HG02973 (cell line): Measurements from ENCODE around the gene SERPINI1.
"Not testable (repeated sequence)": the region's sequence is repeated elsewhere in the genome, so short reads cannot be mapped to it uniquely, and the experiment has no call there.

Source experiments
- ATAC-seq: cut with Tn5 transposase; IDR thresholded peaks from one replicate; pipeline ENCODE4 v1.9.1; 2021; ENCODE audit warnings: moderate library complexity; ENCODE audit not compliant: unreplicated experiment

SERPINI1 gene

DNA sequence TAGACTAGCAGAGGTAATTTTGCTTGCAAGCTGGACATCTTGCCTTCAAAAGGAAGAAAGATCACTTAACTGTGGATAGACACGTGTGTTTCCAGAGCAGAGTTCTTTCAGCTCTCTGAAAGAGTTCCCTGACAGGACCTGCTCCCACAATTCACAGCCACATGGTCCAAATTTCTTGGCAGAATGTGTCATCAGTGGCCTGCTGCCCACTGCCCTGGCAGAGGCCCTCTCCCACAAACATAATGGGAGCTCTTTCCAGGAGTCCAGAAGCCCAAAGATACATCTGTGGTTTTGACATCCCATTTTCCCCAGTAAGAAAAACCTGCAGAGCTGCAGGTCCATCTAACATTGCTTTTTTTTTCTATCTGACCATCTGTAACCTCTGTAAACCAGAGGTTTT is 48.3 kb downstream of the SERPINI1 start:
- ATAC-seq, result no peak

DNA sequence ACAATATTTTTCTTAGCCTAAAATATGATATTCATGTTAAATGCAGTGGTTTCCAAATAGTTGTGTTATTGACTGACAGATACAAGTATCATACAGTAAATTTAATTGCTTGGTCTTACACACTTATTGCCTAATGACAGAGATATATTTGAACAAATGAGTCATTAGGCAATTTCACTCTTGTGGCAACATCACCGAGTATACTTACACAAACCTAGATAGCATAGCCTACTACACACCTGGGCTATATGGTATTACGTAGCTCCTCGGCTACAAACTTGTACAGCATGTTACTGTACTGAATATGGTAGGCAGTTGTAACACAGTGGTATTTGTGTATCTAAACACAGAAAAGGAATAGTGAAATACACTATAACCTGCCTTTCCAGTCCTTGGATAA is 50.3 kb downstream of the SERPINI1 start:
- ATAC-seq, result no peak

DNA sequence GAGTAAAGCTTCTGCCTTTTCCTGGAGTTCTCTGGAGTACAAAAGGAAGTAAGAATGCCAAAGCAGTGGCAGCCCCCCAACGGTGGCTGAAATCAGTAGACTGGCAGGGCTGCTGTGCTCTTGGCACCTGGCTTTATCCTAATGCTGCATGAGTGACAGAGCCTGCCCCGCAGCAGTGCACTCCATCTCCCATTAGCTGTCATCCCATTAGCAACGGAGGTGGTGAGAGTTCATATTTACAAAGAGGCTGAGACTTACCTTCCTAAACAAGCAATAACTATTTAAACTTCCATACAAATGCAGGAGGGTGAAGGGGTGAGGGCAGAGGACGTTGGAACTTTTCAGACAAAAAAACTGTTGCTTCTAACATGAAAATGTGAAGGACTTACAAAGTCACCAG is 51.9 kb downstream of the SERPINI1 start:
- ATAC-seq, result no peak

DNA sequence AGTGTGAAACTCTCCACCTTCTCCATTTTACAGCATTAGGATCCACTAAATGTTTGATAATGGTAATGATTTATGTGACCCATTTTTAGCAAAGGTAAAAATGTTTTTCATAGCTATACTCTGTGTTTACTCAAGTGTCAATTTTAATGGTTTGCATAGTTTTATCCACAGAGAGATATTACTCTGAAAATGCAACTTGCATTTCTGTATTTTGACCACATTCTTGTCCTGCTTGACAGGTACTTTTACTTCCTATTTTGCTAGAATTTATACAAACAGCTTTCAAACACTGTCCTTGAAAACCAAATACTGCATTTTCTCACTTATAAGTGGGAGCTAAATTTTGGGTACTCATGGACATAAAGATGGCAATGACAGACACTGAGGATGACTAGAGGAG is 62.9 kb downstream of the SERPINI1 start:
- no peak for ATAC-seq

DNA sequence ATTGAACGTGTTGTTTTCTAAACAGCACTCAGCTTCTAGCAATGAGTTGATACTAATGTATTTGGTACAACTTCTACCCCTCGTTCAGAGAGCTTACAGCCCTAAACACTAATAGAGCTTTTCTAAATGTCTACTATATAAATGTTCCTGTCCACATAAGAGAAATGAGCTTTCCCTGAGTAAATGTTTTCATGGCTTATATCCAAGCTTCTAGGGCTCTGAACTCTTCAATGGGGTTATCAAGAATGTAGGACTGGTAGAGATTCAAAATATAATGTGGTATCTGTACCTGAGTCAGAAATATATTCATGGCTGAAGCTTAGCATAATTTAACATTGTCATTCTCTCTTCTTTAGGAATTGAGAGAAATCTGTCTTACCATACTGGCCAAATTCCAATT is 73.4 kb downstream of the SERPINI1 start:
- no peak for ATAC-seq

DNA sequence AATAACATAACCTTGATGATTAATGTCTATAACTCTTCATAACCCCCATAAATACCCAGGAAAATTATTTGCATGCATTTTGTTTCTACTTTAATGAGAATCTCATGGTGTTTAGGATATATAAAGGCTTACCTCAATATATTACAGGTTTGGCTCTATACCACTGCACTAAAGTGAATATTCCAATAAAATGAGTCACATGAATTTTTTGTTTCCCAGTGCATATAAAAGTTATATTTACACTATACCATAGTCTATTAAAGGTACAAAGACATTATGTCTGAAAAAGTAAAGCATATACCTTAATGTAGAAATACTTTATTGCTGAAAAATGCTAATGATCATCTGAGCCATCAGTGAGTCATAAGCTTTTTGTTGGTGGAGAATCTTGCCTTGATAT is 74.7 kb downstream of the SERPINI1 start:
- ATAC-seq, result no peak

DNA sequence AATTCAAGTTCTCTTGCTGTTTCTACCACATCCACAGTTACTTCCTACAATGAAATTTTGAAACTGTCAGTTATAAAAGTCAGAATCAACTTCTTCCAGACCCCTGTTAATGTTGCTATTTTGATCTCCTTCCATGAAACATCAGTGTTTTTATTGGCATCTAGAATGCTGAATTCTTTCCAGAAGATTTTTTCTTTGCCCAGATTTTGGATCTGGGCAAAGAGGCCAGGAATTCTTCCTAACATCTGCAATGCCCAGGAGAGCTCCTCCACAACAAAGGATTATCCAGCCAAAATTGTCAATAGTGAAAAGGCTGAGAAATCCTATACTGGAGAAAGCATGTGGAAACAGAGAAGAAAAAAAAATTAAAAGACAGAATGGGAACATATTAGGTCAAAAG is 75.5 kb downstream of the SERPINI1 start:
- no peak for ATAC-seq

DNA sequence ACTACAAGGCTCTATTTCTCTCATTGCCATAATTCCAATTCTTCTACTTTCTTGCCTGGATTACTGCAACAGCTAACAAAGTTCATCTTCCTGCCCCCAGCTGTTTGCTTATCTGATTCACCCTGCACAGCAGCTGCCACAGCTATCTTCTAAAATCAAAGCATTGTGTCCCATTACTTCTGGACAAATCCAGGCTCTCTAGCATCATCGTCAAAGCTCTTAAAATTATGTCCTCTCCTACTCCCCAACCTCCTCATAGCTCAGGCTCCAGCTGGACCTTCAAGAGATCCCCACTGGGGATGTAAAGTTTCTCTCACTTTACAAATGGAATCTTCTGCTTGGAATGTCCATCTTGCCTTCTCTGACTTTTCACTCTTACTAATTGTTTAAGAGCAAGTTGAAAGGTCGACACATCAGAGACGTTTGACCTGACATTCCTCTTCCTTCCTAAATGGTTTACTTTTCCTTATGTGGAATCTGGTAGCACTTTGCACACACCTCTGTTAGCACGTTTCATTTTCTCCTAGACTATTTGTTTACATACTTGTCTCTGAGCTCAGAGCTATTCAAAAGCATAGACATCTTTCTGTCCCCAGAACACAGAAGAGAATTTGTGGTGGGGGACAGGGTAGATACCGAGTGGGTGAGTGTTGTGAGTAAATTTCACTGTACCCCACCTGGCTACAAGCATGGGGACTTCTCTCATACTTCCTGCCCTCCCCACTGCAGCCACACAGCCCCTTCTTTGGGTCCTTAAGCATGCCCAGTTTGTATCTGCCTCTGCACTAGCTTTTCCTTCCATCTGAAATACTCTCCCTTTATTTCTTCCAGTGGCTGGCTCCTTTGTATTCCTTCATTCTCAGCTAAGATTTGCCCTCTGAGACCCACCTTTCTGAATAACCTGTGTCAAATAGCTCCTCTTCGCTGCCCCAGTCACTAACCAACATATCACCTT is 77.9 kb downstream of the SERPINI1 start:
- ATAC-seq, result no peak

DNA sequence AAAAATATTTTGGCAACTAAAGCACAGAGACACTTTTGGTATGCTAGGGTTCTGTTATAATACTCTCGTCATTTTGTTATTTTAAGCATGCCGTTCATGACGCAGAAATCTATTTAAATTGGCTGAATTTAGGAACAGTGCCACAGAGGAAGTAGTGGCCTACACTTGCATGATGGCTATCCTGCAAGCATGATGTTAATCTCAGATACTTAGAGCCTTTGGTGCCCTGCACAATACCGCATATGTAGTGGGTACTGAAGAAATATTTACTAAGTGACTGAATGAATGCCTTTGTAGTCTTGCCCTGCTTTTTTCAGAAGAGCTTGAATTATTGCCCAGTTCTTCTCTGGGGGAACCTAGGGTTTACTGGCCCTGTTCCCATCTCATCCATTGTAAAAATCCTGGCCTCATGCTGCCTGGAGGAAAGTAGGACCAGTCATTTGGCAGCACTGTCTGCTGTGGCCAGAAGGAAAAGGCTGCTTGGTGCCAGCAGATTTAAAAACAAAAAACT is 79.0 kb downstream of the SERPINI1 start:
- no peak for ATAC-seq

DNA sequence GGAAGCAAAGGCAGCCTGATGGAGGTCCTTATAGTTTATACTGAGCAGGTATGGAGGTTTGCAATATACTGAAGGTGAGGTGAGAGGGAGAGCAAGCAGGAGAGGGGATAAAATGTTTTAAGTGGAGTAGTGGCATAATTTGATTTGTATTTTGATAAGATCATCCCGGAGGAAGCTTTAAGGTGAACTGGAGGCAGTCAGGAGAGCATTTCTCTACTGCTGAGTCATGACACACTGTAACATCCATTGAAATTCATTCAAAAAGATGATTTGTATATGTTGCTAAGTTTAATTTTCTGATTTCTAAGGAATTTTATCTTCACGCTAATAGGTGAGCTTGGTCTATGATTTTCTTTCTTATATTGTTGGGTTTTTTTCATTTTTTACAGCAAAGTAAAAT is 81.4 kb downstream of the SERPINI1 start:
- ATAC-seq, result no peak

DNA sequence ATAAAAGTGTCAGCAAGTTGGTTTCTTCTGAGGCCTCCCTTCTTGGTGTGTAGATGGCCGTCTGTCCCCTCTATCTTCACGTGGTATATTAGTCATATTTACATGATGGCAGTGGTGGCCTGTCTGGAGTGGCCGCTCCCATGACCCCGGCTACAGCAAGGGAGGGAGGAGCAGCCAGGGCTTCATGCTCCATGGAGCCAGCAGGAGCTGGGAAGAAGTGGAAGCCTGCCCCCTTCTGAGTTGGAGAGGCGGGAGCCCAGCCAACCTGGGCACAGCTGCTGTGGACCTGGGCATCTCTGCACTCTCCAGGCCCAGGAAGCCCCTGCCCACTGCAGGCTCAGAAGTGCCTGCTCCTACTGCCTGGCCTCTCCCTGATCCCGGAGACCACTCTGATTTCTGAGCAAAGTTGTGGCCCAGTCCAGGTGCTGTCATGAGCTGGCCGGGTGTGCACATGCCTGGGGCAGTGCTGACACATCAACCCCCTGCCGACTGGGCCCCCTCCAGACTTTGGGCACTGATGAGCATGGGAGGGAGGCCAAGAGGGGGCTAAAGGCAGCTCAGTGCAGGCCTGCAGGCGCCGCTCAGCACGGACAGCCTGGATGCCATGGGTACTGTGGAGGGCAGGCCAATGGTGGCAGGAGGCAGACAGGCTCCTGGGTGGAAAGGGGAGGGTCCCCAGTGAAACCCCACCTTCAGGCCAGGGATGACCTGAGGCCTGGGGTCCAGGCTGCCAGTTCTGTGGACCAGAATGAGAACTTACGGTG is 84.8 kb downstream of the SERPINI1 start:
- ATAC-seq, result no peak

DNA sequence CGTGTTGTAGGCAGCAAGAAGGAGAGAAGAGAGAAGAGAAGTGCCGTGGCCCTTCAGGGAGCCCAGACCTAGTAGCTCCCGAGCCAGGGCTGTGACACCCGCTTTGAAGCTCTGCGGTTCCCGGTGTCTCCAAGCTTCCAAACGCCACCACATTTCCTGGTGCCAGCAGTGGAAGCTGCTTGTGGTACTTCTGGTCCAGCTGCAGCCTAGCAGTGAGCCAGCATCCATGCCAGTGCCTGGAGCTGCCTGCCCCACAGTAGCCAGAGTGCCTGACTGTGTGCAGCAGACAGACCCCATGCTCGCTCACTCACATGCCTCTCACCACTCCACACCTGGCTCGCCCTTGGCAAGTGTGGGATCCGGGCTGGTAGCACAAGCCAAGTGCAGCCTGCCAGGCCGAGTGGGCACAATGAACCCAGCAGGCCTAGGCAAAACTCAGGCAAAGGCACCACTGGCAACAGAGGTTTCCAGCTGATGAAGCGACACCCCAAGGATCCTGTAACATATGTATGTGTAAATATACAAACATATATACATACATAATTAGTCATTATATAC is 85.8 kb downstream of the SERPINI1 start:
- no peak for ATAC-seq

DNA sequence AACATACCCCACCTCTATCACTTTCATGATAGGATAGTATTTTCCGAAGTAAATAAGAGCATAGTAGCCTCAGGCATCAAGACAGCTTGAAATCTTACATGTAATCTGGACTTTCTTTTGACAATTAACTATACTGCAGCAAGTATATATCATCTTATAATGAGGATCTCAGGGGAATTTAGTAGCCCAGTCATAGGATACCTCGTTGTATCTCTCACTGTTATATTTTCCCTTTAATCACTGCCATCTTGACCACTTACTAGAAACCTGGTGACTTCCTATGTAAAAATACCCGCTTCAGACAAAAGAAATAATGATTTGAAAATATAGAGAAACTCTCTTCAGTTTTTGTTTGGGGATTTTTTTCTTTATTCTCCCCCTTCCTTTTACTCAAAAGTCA is 88.2 kb downstream of the SERPINI1 start:
- ATAC-seq, result no peak

DNA sequence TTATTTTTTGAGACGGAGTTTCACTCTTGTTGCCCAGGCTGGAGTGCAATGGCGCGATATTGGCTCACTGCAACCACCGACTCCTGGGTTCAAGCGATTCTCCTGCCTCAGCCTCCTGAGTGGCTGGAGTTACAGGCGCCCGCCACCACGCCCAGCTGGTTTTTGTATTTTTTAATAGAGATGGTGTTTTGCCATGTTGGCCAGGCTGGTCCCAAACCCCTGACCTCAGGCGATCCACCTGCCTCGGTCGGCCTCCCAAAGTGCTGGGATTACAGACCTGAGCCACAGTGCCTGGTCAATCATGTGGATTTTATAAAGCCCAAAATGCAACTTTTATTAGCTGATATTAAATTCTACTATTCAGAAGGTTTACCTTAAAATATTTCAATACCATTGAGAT is 92.1 kb downstream of the SERPINI1 start:
- not testable (repeated sequence) for ATAC-seq

DNA sequence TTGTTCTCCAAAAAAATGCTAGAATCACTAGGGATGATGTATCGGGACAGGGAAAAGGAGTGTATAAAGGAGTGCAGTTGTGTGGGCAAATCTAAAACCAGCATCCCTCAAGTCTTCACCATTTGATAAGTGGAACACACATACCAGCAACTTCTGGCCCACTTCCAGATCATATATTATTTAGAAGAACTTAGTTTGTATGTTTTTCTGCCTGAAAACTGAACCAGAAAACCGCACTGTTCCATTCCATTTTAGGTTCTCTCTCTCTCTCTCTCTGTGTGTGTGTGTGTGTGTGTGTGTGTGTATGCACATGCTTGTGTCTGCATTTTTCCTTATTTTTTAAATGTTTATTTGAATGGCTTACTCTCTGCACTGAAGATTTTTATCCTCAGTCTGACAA is 93.5 kb downstream of the SERPINI1 start:
- no peak for ATAC-seq

DNA sequence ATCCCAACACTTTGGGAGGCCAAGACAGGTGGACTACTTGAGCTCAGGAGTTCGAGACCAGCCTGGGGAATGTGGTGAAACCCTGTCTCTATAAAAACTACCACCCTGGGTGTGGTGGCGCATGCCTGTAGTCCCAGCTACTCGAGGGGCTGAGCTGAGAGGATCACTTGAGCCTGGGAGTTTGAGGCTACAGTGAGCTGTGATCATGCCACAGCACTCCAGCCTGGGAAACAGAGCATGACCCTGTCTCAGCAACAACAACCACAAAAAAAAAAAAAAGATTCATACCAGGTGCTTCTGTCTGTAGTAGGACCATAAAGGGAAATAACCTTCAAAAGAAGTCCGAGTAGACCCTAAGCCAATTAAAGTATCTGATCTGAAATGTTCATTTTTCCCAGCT is 94.5 kb downstream of the SERPINI1 start:
- no peak for ATAC-seq

DNA sequence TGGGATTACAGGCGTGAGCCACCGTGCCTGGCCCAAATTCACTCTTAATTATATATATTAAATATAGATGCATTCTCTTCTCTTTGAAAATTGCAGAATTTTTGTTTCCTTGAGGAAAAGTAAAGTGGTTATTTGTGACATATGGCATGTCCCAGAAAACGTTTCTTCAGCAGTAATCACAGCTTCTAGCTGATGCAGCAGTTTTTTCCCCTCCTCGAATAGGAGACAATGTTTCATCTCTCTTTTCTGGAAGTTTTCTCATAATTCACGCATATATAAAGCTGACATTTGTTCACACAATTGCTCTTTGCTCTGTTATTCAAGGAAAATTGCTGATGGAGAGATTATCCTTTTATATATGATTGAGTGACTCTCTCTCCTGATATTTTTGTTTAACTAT is 99.8 kb downstream of the SERPINI1 start:
- no peak for ATAC-seq

DNA sequence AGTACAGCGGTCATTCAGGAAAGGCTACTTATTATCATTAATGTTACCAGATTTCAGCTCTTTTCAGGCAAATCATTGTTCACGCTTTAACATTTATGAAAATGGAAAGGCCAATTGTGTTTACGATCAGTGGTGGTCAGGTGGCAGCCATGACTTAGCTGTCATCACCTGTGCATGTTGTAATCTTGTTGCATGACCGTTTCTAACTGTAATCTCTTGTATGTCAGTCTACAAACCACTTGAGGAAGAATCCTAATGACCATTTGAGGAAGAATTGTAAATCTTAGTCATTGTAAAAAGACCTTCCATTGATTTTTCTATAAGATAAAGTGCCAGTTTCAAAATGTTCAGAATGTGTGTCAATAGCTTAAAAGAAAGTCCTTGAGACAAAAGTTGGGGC is 100.4 kb downstream of the SERPINI1 start:
- ATAC-seq, result no peak

DNA sequence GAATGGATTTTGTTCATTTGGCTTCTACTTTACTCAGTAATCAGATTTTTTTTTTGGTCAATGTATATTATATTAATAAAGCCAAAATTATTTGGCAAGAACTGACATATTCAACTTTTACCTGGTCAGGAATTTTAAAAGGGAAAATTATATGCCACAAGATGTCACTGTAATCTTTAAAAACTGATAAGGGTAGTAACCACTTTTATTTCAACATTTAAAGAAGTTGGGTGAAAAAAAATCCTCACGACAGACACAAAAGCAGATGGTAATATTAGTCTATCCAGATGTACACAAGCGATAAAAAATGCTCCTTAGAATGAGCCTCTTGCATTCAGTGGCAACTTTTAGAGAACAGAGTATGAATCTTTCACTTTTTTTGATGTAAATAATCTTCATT is 101.9 kb downstream of the SERPINI1 start:
- ATAC-seq, result no peak

DNA sequence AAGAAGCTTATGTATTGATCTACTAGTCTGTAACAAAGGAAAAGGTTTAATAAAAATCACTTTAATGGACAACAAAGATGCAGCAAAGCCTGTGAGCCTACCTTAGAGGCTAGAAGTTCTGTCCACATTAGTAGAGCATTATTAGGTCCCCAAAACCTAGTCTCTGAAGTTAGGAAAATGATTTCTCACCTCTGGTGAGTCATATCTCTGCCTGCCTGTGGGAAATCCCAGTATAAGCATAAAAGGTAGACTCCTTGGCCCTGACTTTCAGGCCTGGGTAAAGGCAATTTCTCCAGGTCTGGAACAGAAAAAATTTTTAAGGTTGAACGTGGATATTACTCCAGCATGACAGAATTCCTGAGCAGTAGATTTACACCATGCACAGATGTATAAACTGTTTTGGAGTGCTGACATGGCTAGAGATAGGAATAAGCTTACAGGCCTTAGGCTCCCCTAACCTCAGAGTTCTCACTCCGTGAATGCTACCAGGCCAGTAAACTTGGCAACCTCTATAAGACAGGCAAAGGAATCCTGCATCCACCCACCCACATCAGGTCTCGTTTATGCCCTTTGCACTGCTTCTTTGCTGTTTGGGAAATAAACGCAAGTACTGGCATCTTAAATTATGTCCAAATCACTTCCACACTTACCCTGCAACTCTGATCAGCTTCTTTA is 104.1 kb downstream of the SERPINI1 start:
- no peak for ATAC-seq

DNA sequence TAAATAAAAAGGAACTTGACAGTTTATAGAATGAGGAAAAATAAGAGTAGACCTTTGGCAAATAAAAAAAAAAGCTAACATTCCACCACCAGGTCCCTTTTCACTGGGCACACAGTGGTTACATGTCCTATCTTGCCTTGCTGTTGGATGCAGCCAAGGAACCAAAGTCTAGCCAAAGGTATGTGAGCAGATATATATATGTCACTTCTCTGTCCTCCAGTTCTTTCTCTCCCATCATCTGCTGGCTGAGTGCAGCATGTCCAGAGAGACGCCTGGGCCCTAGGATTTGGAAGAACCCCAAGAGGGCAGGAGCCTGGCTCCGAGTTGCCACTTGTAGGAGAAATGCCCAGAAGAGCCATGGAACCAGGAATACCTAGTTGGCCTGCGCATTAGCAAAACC is 104.7 kb downstream of the SERPINI1 start:
- ATAC-seq, result no peak
